ENCODE data around the gene ARL9.
"Not testable (repeated sequence)": the region's sequence is repeated elsewhere in the genome, so short reads cannot be mapped to it uniquely, and the experiment has no call there.

The ARL9 gene

GRCh38 chr4:56505269-56506130 is at the start of gene ARL9:
Gene ARL9, plus strand, starts transcription at chr4:56505791. Its CDS starts 72 bp downstream, at chr4:56505863.
- peaks cover 4% of the 10 kb centered on the region for H3K36me3 ChIP-seq (ENCODE audit: control insufficient read depth, insufficient read depth, low read length)

GRCh38 chr4:56460085-56460484 is 45.5 kb upstream of the ARL9 start:
- H3K9me3 ChIP-seq (ENCODE audit: control insufficient read depth, insufficient read depth, low read length): no peaks in the 10 kb centered on the region
- H3K36me3 ChIP-seq (ENCODE audit: control insufficient read depth, insufficient read depth, low read length): peaks cover 39% of the 10 kb centered on the region
- no peaks in the 10 kb centered on the region for H3K27me3 ChIP-seq (ENCODE audit: control insufficient read depth, insufficient read depth, low read length)
- no peaks in the 10 kb centered on the region for H3K4me1 ChIP-seq (ENCODE audit: control insufficient read depth, insufficient read depth, low read length)
- no peak overlapping the region for H3K4me3 ChIP-seq (ENCODE audit: low read depth, low read length)
- no peak overlapping the region for H3K9ac ChIP-seq (ENCODE audit: low read depth, low read length)

More at GRCh38 chr4:56505269-56506130, at the start of gene ARL9:
- Histone ChIP-seq H3K4me3 (ENCODE audit: low read depth, low read length) (peak within 1 kb of the TSS; percentile 70), H3K9ac (ENCODE audit: low read depth, low read length) (no peak within 1 kb of the TSS), H3K27me3 (ENCODE audit: control insufficient read depth, insufficient read depth, low read length) (peaks cover 18% of the 10 kb centered on the region), H3K4me1 (ENCODE audit: control insufficient read depth, insufficient read depth, low read length) (no peaks in the 10 kb centered on the region), H3K9me3 (ENCODE audit: control insufficient read depth, insufficient read depth, low read length) (no peaks in the 10 kb centered on the region)

GRCh38 chr4:56462157-56462556 is 43.4 kb upstream of the ARL9 start:
- peaks cover 2% of the 10 kb centered on the region for H3K4me1 ChIP-seq (ENCODE audit: control insufficient read depth, insufficient read depth, low read length)
- peaks cover 29% of the 10 kb centered on the region for H3K36me3 ChIP-seq (ENCODE audit: control insufficient read depth, insufficient read depth, low read length)
- H3K9ac ChIP-seq (ENCODE audit: low read depth, low read length): no peak overlapping the region
- H3K27me3 ChIP-seq (ENCODE audit: control insufficient read depth, insufficient read depth, low read length): no peaks in the 10 kb centered on the region
- H3K9me3 ChIP-seq (ENCODE audit: control insufficient read depth, insufficient read depth, low read length): no peaks in the 10 kb centered on the region
- H3K4me3 ChIP-seq (ENCODE audit: low read depth, low read length): no peak overlapping the region

DNA sequence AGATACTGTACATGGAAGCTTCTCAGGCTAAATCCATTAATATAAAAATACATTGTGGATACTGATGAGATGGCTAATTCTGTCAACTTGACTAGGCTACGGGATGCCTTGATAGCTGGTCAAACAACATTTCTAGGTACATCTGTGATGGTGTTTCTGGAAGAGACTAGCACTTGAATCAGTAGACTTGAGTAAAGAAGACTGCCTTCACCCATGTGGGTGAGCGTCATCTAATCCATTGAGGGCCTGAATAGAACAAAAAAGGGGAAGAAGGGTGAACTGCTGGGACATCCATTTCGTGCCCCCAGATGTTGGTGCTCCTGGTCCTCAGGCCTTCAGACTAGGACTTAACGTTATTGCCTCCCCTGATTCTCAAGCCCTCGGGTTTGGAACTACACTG is 41.9 kb upstream of the ARL9 start:
- H3K9ac ChIP-seq (ENCODE audit: low read depth, low read length): no peak overlapping the region
- H3K27me3 ChIP-seq (ENCODE audit: control insufficient read depth, insufficient read depth, low read length): no peaks in the 10 kb centered on the region
- H3K36me3 ChIP-seq (ENCODE audit: control insufficient read depth, insufficient read depth, low read length): peaks cover 21% of the 10 kb centered on the region
- no peak overlapping the region for H3K4me3 ChIP-seq (ENCODE audit: low read depth, low read length)
- H3K9me3 ChIP-seq (ENCODE audit: control insufficient read depth, insufficient read depth, low read length): no peaks in the 10 kb centered on the region
- peaks cover 4% of the 10 kb centered on the region for H3K4me1 ChIP-seq (ENCODE audit: control insufficient read depth, insufficient read depth, low read length)

- H3K36me3 ChIP-seq (ENCODE audit: control insufficient read depth, insufficient read depth, low read length): peaks cover 18% of the 10 kb centered on the region
- no peak overlapping the region for H3K9ac ChIP-seq (ENCODE audit: low read depth, low read length)
- H3K27me3 ChIP-seq (ENCODE audit: control insufficient read depth, insufficient read depth, low read length): no peaks in the 10 kb centered on the region
- H3K4me1 ChIP-seq (ENCODE audit: control insufficient read depth, insufficient read depth, low read length): peaks cover 4% of the 10 kb centered on the region
- no peaks in the 10 kb centered on the region for H3K9me3 ChIP-seq (ENCODE audit: control insufficient read depth, insufficient read depth, low read length)
- H3K4me3 ChIP-seq (ENCODE audit: low read depth, low read length): no peak overlapping the region
These were observed 41.0 kb upstream of the ARL9 start for GRCh38 chr4:56464581-56464980.

GRCh38 chr4:56465599-56466295 is 39.8 kb upstream of the ARL9 start:
- H3K27me3 ChIP-seq (ENCODE audit: control insufficient read depth, insufficient read depth, low read length): no peaks in the 10 kb centered on the region
- peak overlapping the region; percentile 93 for H3K9ac ChIP-seq (ENCODE audit: low read depth, low read length)
- H3K4me1 ChIP-seq (ENCODE audit: control insufficient read depth, insufficient read depth, low read length): peaks cover 4% of the 10 kb centered on the region
- peaks cover 9% of the 10 kb centered on the region for H3K36me3 ChIP-seq (ENCODE audit: control insufficient read depth, insufficient read depth, low read length)
- peak overlapping the region; percentile 99 for H3K4me3 ChIP-seq (ENCODE audit: low read depth, low read length)
- no peaks in the 10 kb centered on the region for H3K9me3 ChIP-seq (ENCODE audit: control insufficient read depth, insufficient read depth, low read length)

- Histone ChIP-seq H3K9ac (ENCODE audit: low read depth, low read length) (peak overlapping the region; percentile 93), H3K4me3 (ENCODE audit: low read depth, low read length) (peak overlapping the region; percentile 99)
- H3K36me3 ChIP-seq (ENCODE audit: control insufficient read depth, insufficient read depth, low read length); H3K4me1 ChIP-seq (ENCODE audit: control insufficient read depth, insufficient read depth, low read length); H3K27me3 ChIP-seq (ENCODE audit: control insufficient read depth, insufficient read depth, low read length); H3K9me3 ChIP-seq (ENCODE audit: control insufficient read depth, insufficient read depth, low read length): not testable (repeated sequence)
These were observed 39.3 kb upstream of the ARL9 start for GRCh38 chr4:56466296-56466761.

DNA sequence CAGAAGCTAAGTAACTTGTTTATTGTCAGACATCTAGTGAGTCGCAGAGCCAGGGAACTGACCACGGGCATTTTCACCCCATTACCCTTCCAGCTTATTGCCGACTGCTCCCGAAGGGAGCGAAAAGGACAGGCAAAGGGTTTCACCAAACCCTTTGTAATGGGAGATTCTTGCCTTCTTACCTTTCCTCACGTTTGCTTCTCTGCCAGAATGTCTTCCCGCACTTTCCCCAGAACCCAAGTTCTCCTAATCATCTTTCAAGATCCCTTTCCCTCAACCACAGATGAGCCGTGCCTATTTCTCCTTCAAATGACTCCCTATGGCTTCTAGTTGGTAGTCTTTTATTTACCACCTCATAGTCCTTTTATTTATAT is 38.7 kb upstream of the ARL9 start:
- Histone ChIP-seq H3K27me3 (ENCODE audit: control insufficient read depth, insufficient read depth, low read length) (no peaks in the 10 kb centered on the region), H3K4me1 (ENCODE audit: control insufficient read depth, insufficient read depth, low read length) (peaks cover 4% of the 10 kb centered on the region), H3K4me3 (ENCODE audit: low read depth, low read length) (peak overlapping the region; percentile 99), H3K9me3 (ENCODE audit: control insufficient read depth, insufficient read depth, low read length) (no peaks in the 10 kb centered on the region), H3K36me3 (ENCODE audit: control insufficient read depth, insufficient read depth, low read length) (peaks cover 8% of the 10 kb centered on the region), H3K9ac (ENCODE audit: low read depth, low read length) (peak overlapping the region; percentile 93)

DNA sequence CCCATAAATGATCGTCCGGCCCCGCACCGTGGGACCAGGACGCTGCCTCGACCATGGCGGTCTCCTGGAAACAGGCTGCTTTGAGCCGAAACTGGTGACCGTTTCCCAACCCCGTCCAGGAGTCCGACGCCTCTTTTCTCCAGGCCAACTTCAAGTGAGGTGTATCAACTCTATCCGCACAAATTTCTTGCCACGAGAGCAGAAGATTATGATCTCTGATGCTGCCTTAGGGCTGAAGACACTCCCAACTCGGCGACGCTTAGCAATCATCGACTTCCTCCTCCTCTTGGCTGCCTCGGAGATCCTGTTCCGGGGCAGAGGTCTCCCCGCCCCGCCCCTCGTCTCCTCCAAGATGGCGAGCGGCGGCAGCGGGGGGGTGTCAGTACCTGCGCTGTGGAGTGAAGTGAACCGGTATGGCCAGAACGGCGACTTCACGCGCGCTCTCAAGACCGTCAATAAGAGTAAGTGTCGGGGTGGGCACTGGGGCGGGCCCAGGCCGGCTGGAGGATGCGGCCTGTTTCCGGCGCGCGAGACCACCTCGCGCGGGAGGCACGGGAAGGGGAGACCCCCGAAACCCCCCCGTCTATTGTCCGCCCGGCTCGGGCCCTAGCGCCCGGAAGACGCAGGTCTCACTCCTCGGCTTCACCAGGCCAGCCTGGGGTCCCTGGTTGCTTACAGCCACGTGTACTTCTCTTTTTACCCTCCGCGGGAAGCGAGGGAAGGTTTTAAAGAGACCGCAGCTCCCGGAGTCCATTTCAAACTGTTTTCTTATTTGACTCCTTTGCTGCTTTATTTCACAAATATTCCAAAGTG is 38.1 kb upstream of the ARL9 start, which contains the start of gene SRP72:
Gene SRP72 (plus strand): TSS at position 334 of the 813 bp plus-strand sequence. CDS start 19 bp downstream, at position 353.
- Histone ChIP-seq H3K36me3 (ENCODE audit: control insufficient read depth, insufficient read depth, low read length) (peaks cover 7% of the 10 kb centered on the region), H3K4me3 (ENCODE audit: low read depth, low read length) (peak within 1 kb of the TSS; percentile 99), H3K9me3 (ENCODE audit: control insufficient read depth, insufficient read depth, low read length) (no peaks in the 10 kb centered on the region), H3K27me3 (ENCODE audit: control insufficient read depth, insufficient read depth, low read length) (no peaks in the 10 kb centered on the region), H3K4me1 (ENCODE audit: control insufficient read depth, insufficient read depth, low read length) (peaks cover 4% of the 10 kb centered on the region), H3K9ac (ENCODE audit: low read depth, low read length) (peak within 1 kb of the TSS; percentile 93)

GRCh38 chr4:56468097-56468422 is 37.5 kb upstream of the ARL9 start:
- H3K9me3 ChIP-seq (ENCODE audit: control insufficient read depth, insufficient read depth, low read length): no peaks in the 10 kb centered on the region
- peak overlapping the region; percentile 93 for H3K9ac ChIP-seq (ENCODE audit: low read depth, low read length)
- peak overlapping the region; percentile 99 for H3K4me3 ChIP-seq (ENCODE audit: low read depth, low read length)
- H3K36me3 ChIP-seq (ENCODE audit: control insufficient read depth, insufficient read depth, low read length): peaks cover 8% of the 10 kb centered on the region
- peaks cover 4% of the 10 kb centered on the region for H3K4me1 ChIP-seq (ENCODE audit: control insufficient read depth, insufficient read depth, low read length)
- no peaks in the 10 kb centered on the region for H3K27me3 ChIP-seq (ENCODE audit: control insufficient read depth, insufficient read depth, low read length)

- no peak overlapping the region for H3K4me3 ChIP-seq (ENCODE audit: low read depth, low read length)
- no peaks in the 10 kb centered on the region for H3K9me3 ChIP-seq (ENCODE audit: control insufficient read depth, insufficient read depth, low read length)
- no peak overlapping the region for H3K9ac ChIP-seq (ENCODE audit: low read depth, low read length)
- H3K4me1 ChIP-seq (ENCODE audit: control insufficient read depth, insufficient read depth, low read length): peaks cover 4% of the 10 kb centered on the region
- peaks cover 9% of the 10 kb centered on the region for H3K36me3 ChIP-seq (ENCODE audit: control insufficient read depth, insufficient read depth, low read length)
- H3K27me3 ChIP-seq (ENCODE audit: control insufficient read depth, insufficient read depth, low read length): no peaks in the 10 kb centered on the region
These were observed 35.9 kb upstream of the ARL9 start for GRCh38 chr4:56469489-56470210.
